Adrenal gland (tissue), 12 donors: ENCODE data around the gene PXYLP1. TPM values are rescaled to one million over a fixed set of nuclear protein-coding genes. Genes with fewer than 3 reads are reported as not detected.

Experiments used
- DNase-seq, 7 donors: peaks; one replicate each; pipeline ENCODE4 v3.0.0-alpha.2; 2019 to 2020
- H3K27ac ChIP-seq, 5 donors: fragments of 200-600 bp; sonication (generic) in 4 of 5; 1 replicate in 3 of 5; 2 replicates in 2 of 5; pipeline versions ENCODE4 v1.5.1 to v1.8.0; 2016 to 2020; ENCODE audit warnings: mild to moderate bottlenecking in 1 of 5
- H3K27me3 ChIP-seq: fragments of 200-600 bp; 2 replicates; pipeline ENCODE4 v1.8.0; 2021
- H3K36me3 ChIP-seq, 2 donors: fragments of 200-600 bp; replicated peaks in 1 of 2; 1 replicate in 1 of 2; 2 replicates in 1 of 2; pipeline versions ENCODE4 v1.5.1 to v1.8.0; 2018 to 2022
- H3K4me1 ChIP-seq, 2 donors: fragments of 200-600 bp; replicated peaks in 1 of 2; 1 replicate in 1 of 2; 2 replicates in 1 of 2; pipeline versions ENCODE4 v1.5.1 to v1.8.0; 2018 to 2021
- H3K4me3 ChIP-seq, 4 donors: fragments of 200-600 bp; sonication (generic) in 3 of 4; one replicate each; pipeline ENCODE4 v1.5.1; 2016 to 2018
- H3K9me3 ChIP-seq, 3 donors: fragments of 200-600 bp; sonication (generic) in 1 of 3; replicated peaks in 1 of 3; 1 replicate in 2 of 3; 2 replicates in 1 of 3; pipeline versions ENCODE4 v1.5.1 to v1.8.0; 2016 to 2021
- CTCF ChIP-seq, 6 experiments: fragments of 450-650 bp in 4 of 6; fragments of 200-600 bp in 2 of 6; sonication (generic) in 1 of 6; IDR thresholded peaks; 1 replicate in 5 of 6; 2 replicates in 1 of 6; pipeline versions ENCODE4 v1.5.1 to v1.8.0; 2016 to 2021; ENCODE audit warnings: antibody characterized with exemption in 6 of 6, mild to moderate bottlenecking in 2 of 6, moderate library complexity in 1 of 6
- POLR2A ChIP-seq, 2 donors: fragments of 450-650 bp; IDR thresholded peaks; one replicate each; pipeline ENCODE4 v1.6.1; 2017; ENCODE audit warnings: antibody characterized with exemption in 2 of 2, mild to moderate bottlenecking in 2 of 2, moderate library complexity in 1 of 2
- WGBS, 4 donors: extraction: QIAGEN DNeasy Blood & Tissue Kit in 2 of 4; methylation state at CpG; one replicate each; pipeline versions ENCODE4 v1.1.5 to v1.1.7; 2013 to 2017; 5-methylcytosine and 5-hydroxymethylcytosine counted together
- intact Hi-C, 2 donors: fragments of 100-400 bp; cut with DNase I; formaldehyde crosslinking; loops; one replicate each; pipeline versions ENCODE4 v1.14.1 to v1.15.0; 2022 to 2023
- polyA plus RNA-seq, 3 donors: library from polyadenylated mRNA; stranded (reverse); fragments of 200-250 nt in 2 of 3; fragments of 350-450 nt in 1 of 3; fragmentation: Illumina TruSeq in 1 of 3; extraction: RNeasy Lipid Tissue Mini Kit (QIAGEN cat#74804) in 1 of 3; gene quantifications; one replicate each; pipeline ENCODE4 v1.2.3, GENCODE V29; 2013 to 2014
- total RNA-seq, 9 donors: library from RNA; depleted of rRNA in 4 of 9; stranded (reverse); fragments of >200 nt in 4 of 9; fragments of 120-200 nt in 1 of 9; fragmentation: NEBNext Ultra II Directional in 1 of 9; extraction: Animal tissue kit (Norgen Biotek cat#: 25700) in 1 of 9; gene quantifications; one replicate each; pipeline versions ENCODE4 v1.1.0 to v1.2.4, GENCODE V29; 2013 to 2023
- donor health status: healthy with polysubstance abuse.
- donor health status: Bipolar disorder and iron deficiency.
- donor health status: DM: yes; HTN: yes; CAD: no.
- donor health status: DM: no; HTN: no; CAD: no.
- donor health status: DM: no; HTN: no; CAD: no.
- donor health status: DM: yes; HTN: yes; CAD: no.

PXYLP1 gene
- total and polyA plus RNA-seq, 12 donors = 5.5 to 22.7 (median 8.1) TPM

GRCh38 chr3:141216975-141217374, 14.7 kb upstream of the PXYLP1 start:
- Histone ChIP-seq H3K4me1 (no peaks in the 10 kb centered on the region), H3K27me3 (no peaks in the 10 kb centered on the region), H3K27ac (no peak overlapping the region), H3K4me3 (no peak overlapping the region), H3K9me3 (no peaks in the 10 kb centered on the region), H3K36me3 (no peaks in the 10 kb centered on the region)
- intact Hi-C loops = no loop called here
- TF ChIP-seq POLR2A (IDR thresholded peaks at IDR 0.05) = no peak
- TF ChIP-seq CTCF (IDR thresholded peaks at IDR 0.05) = no peak
- no peak for DNase-seq
- 69 to 78% (median 77%) methylated on average over 2 of the region's 2 CpGs for WGBS, 4 donors

GRCh38 chr3:141217389-141217788, 14.2 kb upstream of the PXYLP1 start:
- Histone ChIP-seq H3K27me3 (no peaks in the 10 kb centered on the region), H3K4me1 (no peaks in the 10 kb centered on the region), H3K9me3 (no peaks in the 10 kb centered on the region), H3K4me3 (no peak overlapping the region), H3K36me3 (no peaks in the 10 kb centered on the region), H3K27ac (no peak overlapping the region)
- TF ChIP-seq CTCF (IDR thresholded peaks at IDR 0.05) (no peak), POLR2A (IDR thresholded peaks at IDR 0.05) (no peak)
- no peak for DNase-seq
- WGBS, 4 donors = 80 to 94% (median 88%) methylated on average over 2 of the region's 2 CpGs
- intact Hi-C loops = no loop called here

DNA sequence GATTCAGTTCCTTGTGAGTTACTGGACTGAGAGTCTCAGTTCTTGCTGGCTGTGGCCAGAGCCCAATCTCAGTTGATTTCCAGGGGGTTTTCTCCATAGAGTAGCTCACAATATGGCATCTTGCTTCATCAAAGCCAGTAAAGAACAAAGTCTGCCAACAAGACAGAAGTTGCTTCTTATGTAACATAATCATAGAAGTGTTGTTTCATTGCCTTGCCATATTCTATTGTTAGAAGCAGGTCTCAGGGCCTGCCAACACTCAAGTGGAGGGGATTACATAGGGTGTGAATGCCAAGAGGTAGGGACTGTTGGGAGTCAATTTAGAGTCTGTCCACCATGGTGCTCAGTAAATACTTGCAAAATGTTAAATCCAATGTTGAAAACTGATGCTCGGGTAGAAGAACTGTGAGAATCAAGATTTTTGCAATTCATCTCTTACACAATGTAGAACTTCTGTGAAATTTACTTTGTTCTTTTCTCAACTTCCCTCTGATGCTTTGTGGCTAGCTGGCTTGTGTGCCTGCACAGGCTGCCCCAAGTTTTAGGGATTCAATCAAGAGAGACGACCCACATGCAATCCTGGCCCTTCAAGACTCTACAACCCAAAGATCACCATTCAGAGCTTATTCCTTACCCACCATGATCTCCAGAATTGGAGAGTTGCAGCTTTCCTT, 13.3 kb upstream of the PXYLP1 start:
- no peak for DNase-seq
- H3K27ac ChIP-seq = no peak overlapping the region
- TF ChIP-seq POLR2A (IDR thresholded peaks at IDR 0.05) = no peak
- no peak for TF ChIP-seq CTCF (IDR thresholded peaks at IDR 0.05)
- no peaks in the 10 kb centered on the region for H3K27me3 ChIP-seq
- intact Hi-C loops = no loop called here
- no peak overlapping the region for H3K4me3 ChIP-seq
- 47 to 66% (median 57%) methylated on average over 2 of the region's 2 CpGs for WGBS, 4 donors
- H3K9me3 ChIP-seq = no peaks in the 10 kb centered on the region
- no peaks in the 10 kb centered on the region for H3K36me3 ChIP-seq
- H3K4me1 ChIP-seq = no peaks in the 10 kb centered on the region

- Histone ChIP-seq H3K4me3 (no peak overlapping the region), H3K4me1 (no peaks in the 10 kb centered on the region), H3K36me3 (no peaks in the 10 kb centered on the region), H3K27ac (no peak overlapping the region), H3K27me3 (no peaks in the 10 kb centered on the region), H3K9me3 (peaks cover 0 to 3% (median 0%) of the 10 kb centered on the region in 3 donors)
- WGBS, 4 donors = 50 to 80% (median 75%) methylated on average over 1 to 2 of the region's 2 CpGs
- no peak for TF ChIP-seq CTCF (IDR thresholded peaks at IDR 0.05)
- no peak for TF ChIP-seq POLR2A (IDR thresholded peaks at IDR 0.05)
- no peak for DNase-seq
- intact Hi-C loops = no loop called here
Measured at GRCh38 chr3:141218926-141219325, 12.7 kb upstream of the PXYLP1 start.
